ENCODE results near the gene INPP5A. TPM values are rescaled to one million over a fixed set of nuclear protein-coding genes. Genes with fewer than 3 reads are reported as not detected.
"Not testable (repeated sequence)": the region's sequence is repeated elsewhere in the genome, so short reads cannot be mapped to it uniquely, and the experiment has no call there.

Gene INPP5A
- total RNA-seq, 1 experiment from 2014 or later: 12.3 TPM

GRCh38 chr10:132820056-132820455 lies 282.5 kb downstream of the INPP5A start:
- Histone ChIP-seq H3K4me1 (ENCODE audit: control insufficient read depth in 1 of 2, insufficient read depth in 2 of 2, low read length in 2 of 2) (no peaks in the 10 kb centered on the region), H3K36me3 (ENCODE audit: control insufficient read depth in 1 of 2, insufficient read depth in 2 of 2, low read length in 2 of 2) (no peaks in the 10 kb centered on the region), H3K9ac (ENCODE audit: low read length) (no peak overlapping the region), H4K20me1 (ENCODE audit: insufficient read depth) (no peaks in the 10 kb centered on the region), H3K4me3 (replicated peaks in 1 of 2; ENCODE audit: low read depth in 1 of 2, low read length in 2 of 2) (no peak overlapping the region), H3K27ac (ENCODE audit: low read depth, low read length) (no peak overlapping the region), H3K9me2 (ENCODE audit: insufficient read depth) (no peaks in the 10 kb centered on the region), H3K9me3 (ENCODE audit: control insufficient read depth in 1 of 2, insufficient read depth in 1 of 2, low read depth in 1 of 2, low read length in 2 of 2) (no peaks in the 10 kb centered on the region), H3K79me2 (ENCODE audit: insufficient read depth, low read length) (no peaks in the 10 kb centered on the region), H3K4me2 (ENCODE audit: low read length) (no peak overlapping the region), H3K27me3 (ENCODE audit: insufficient read depth, low read length) (no peaks in the 10 kb centered on the region), H2AFZ (ENCODE audit: low read depth, low read length, poor library complexity, severe bottlenecking) (no peak overlapping the region)
- POLR2A ChIA-PET: no interaction called here
- DNase-seq (ENCODE audit: low read depth, low spot score) (no peak), ATAC-seq (no peak)
- CTCF ChIA-PET: no interaction called here
- BruUV-seq (replicated peaks): no TSS peak
- intact Hi-C loops (cut with micrococcal nuclease): no loop called here
- RAD21 ChIA-PET (ENCODE audit: low non-redundant PET in 1 of 2, low total read pairs in 2 of 2, uncharacterized antibody in 2 of 2, unreplicated experiment in 2 of 2): no interaction called here
- TF ChIP-seq SRF (IDR thresholded peaks at IDR 0.05; ENCODE audit: low read depth) (no peak), FOSL1 (IDR thresholded peaks at IDR 0.05; ENCODE audit: low read depth) (no peak), ZBTB33 (IDR thresholded peaks at IDR 0.05; ENCODE audit: extremely low read depth, insufficient replicate concordance, low read length) (no peak)

GRCh38 chr10:132825783-132826523 lies 288.4 kb downstream of the INPP5A start:
- H3K79me2 ChIP-seq (ENCODE audit: insufficient read depth, low read length); RAD21 ChIA-PET (ENCODE audit: low non-redundant PET in 1 of 2, low total read pairs in 2 of 2, uncharacterized antibody in 2 of 2, unreplicated experiment in 2 of 2); H3K4me2 ChIP-seq (ENCODE audit: low read length); DNase-seq (ENCODE audit: low read depth, low spot score); ATAC-seq; CTCF ChIA-PET; H3K9ac ChIP-seq (ENCODE audit: low read length); BruUV-seq (replicated peaks); intact Hi-C loops (cut with micrococcal nuclease); H3K36me3 ChIP-seq (ENCODE audit: control insufficient read depth in 1 of 2, insufficient read depth in 2 of 2, low read length in 2 of 2); H3K9me3 ChIP-seq (ENCODE audit: control insufficient read depth in 1 of 2, insufficient read depth in 1 of 2, low read depth in 1 of 2, low read length in 2 of 2); H3K9me2 ChIP-seq (ENCODE audit: insufficient read depth); H3K4me3 ChIP-seq (replicated peaks in 1 of 2; ENCODE audit: low read depth in 1 of 2, low read length in 2 of 2); H3K27me3 ChIP-seq (ENCODE audit: insufficient read depth, low read length); H2AFZ ChIP-seq (ENCODE audit: low read depth, low read length, poor library complexity, severe bottlenecking); H3K4me1 ChIP-seq (ENCODE audit: control insufficient read depth in 1 of 2, insufficient read depth in 2 of 2, low read length in 2 of 2); H3K27ac ChIP-seq (ENCODE audit: low read depth, low read length); POLR2A ChIA-PET; H4K20me1 ChIP-seq (ENCODE audit: insufficient read depth): not testable (repeated sequence)
